ENCODE results near the gene NHSL1. TPM values are rescaled to one million over a fixed set of nuclear protein-coding genes. Genes with fewer than 3 reads are reported as not detected.

The NHSL1 gene
- total RNA-seq, 1 donor from 2014 or later: 1.5 TPM

DNA sequence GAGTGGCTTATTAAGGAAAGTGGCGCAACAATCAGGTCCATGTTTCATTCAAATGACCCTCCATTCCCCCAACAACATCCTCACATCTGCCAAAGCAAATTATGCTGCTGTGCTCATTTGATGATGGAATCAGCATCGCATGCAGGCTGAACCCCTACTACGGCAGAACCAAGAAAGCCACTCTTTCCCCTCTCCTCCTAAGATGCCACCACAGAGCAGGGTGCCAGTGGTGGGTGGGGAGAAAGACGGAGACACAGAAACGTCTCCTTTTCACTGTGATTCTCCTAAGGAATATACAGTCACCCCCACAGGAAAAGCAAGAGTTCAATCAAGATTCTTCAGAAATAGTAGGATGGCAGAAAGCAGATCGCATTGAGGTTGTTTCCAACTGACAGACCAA lies 78.2 kb downstream of the NHSL1 start:
- no peak overlapping the region for H3K4me3 Mint-ChIP-seq (ENCODE audit: low read depth)
- DNase-seq (ENCODE audit: low spot score): no peak
- no peaks in the 10 kb centered on the region for H3K27me3 Mint-ChIP-seq (ENCODE audit: low read depth)
- H3K4me1 Mint-ChIP-seq (ENCODE audit: low read depth): peaks cover 6% of the 10 kb centered on the region
- intact Hi-C loops (cut with micrococcal nuclease): no loop called here
- H3K9me3 Mint-ChIP-seq: no peaks in the 10 kb centered on the region
- H3K27ac Mint-ChIP-seq: no peak overlapping the region
- peaks cover 13% of the 10 kb centered on the region for H3K36me3 Mint-ChIP-seq (ENCODE audit: low read depth)

DNA sequence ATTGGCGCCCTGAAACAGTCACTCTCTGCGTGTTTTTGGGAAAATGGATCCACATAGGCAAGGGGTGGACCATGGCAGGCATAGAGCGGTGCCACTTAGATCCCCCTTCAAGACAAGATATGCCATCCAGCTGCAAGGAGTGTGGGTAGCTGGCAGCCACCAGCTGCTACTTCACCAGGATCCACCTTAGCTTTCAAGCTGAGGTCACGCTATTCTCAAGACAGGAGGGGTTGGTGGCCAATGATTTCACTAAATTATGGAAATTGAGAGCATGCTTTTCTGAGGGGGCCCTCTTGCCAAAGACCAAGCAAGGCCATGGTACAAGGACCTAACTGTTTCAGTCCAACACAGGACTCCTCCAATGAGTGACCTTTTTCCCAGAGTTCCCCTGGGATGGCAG lies 78.9 kb downstream of the NHSL1 start:
- no peak overlapping the region for H3K4me3 Mint-ChIP-seq (ENCODE audit: low read depth)
- peaks cover 6% of the 10 kb centered on the region for H3K4me1 Mint-ChIP-seq (ENCODE audit: low read depth)
- H3K36me3 Mint-ChIP-seq (ENCODE audit: low read depth): peaks cover 13% of the 10 kb centered on the region
- no peaks in the 10 kb centered on the region for H3K9me3 Mint-ChIP-seq
- intact Hi-C loops (cut with micrococcal nuclease): no loop called here
- no peaks in the 10 kb centered on the region for H3K27me3 Mint-ChIP-seq (ENCODE audit: low read depth)
- no peak for DNase-seq (ENCODE audit: low spot score)
- H3K27ac Mint-ChIP-seq: no peak overlapping the region

DNA sequence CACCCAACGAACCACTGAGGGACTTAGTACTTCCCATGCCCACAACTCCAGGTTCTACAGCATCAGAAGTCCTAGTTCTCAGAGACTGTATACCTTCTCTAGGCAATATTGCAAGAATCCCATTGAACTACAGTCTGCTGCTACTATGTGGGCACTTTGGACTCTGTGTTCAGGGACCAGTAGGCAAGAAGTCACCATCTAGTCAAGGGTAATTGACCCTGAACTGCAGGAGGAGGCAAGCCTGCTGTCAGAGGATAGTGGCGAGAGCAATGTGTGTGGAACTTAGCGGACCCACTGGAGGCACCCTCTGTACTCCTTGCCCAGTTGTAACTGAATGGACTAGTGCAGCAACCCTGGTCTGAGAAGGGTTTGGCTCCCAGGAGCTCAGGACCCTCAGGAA lies 79.5 kb downstream of the NHSL1 start:
- H3K4me1 Mint-ChIP-seq (ENCODE audit: low read depth): peaks cover 6% of the 10 kb centered on the region

DNA sequence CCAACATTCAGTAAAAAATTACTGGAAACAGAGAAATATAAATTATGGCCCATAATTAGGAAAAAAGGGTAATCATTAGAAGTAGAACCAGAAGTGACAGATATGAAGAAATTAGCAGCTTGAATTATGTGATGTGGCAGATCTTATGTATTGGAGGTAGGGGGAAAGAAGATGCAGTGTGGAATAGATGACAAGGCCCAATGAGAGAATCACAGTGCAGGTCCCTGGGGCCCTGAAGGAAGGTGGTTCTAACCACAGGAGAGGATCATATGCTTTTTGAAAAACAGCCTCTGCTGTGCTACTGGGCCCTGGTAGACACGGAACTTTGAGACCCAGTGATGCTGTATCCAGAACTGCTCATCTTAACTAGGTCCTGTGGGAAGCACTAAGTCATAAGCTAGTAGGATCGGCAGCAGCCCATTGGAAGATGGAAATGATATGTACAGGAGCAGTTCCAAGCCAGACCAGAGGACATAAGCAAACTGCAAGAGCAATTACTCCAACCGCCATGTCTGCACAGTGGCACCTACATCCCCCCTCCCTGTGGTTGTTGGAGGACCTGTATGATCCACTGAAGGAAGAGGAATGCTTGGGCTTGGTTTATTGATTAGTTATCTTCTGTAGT lies 81.1 kb downstream of the NHSL1 start:
- H3K9me3 Mint-ChIP-seq: no peaks in the 10 kb centered on the region
- peaks cover 21% of the 10 kb centered on the region for H3K36me3 Mint-ChIP-seq (ENCODE audit: low read depth)
- peaks cover 4% of the 10 kb centered on the region for H3K4me1 Mint-ChIP-seq (ENCODE audit: low read depth)
- no peak overlapping the region for H3K27ac Mint-ChIP-seq
- H3K27me3 Mint-ChIP-seq (ENCODE audit: low read depth): no peaks in the 10 kb centered on the region
- intact Hi-C loops (cut with micrococcal nuclease): no loop called here
- no peak for DNase-seq (ENCODE audit: low spot score)
- H3K4me3 Mint-ChIP-seq (ENCODE audit: low read depth): no peak overlapping the region

More for the DNA sequence above, 79.5 kb downstream of the NHSL1 start:
- H3K27me3 Mint-ChIP-seq (ENCODE audit: low read depth): no peaks in the 10 kb centered on the region
- H3K9me3 Mint-ChIP-seq: no peaks in the 10 kb centered on the region
- H3K27ac Mint-ChIP-seq: no peak overlapping the region
- no peak for DNase-seq (ENCODE audit: low spot score)
- intact Hi-C loops (cut with micrococcal nuclease): no loop called here
- peaks cover 13% of the 10 kb centered on the region for H3K36me3 Mint-ChIP-seq (ENCODE audit: low read depth)
- no peak overlapping the region for H3K4me3 Mint-ChIP-seq (ENCODE audit: low read depth)

DNA sequence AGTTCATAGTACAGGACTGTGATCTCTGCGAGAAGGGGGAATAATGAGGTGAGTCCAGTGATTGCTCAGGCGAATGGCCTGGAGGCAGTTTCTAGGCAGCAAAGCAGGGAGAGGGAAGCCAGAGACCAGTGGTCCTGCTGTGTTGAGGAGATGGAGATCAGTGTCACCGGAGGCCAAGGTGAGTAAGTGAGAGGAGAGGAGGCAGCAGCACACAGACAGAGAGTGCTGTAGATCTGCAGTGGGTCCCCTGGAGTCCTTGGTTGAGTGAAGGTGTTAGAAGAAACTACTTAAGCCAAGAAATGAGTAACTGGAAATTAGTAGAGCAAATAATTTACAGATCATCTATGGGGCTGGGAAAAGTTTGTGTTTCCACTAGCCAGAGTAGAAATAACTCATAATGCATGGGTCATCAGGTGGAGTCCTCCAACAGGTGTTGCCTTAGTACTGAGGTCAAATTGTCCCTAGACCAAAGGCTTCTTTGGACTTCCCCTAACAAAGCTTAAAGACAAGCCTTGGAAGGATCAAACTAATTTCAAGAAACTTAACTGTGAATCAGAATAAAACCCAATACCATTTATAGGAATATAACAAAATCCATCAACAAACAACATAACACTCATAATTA lies 81.7 kb downstream of the NHSL1 start:
- H3K27me3 Mint-ChIP-seq (ENCODE audit: low read depth): no peaks in the 10 kb centered on the region
- no peak overlapping the region for H3K4me3 Mint-ChIP-seq (ENCODE audit: low read depth)
- H3K27ac Mint-ChIP-seq: no peak overlapping the region
- DNase-seq (ENCODE audit: low spot score): no peak
- intact Hi-C loops (cut with micrococcal nuclease): no loop called here
- H3K4me1 Mint-ChIP-seq (ENCODE audit: low read depth): peaks cover 2% of the 10 kb centered on the region
- no peaks in the 10 kb centered on the region for H3K9me3 Mint-ChIP-seq
- H3K36me3 Mint-ChIP-seq (ENCODE audit: low read depth): peaks cover 27% of the 10 kb centered on the region

DNA sequence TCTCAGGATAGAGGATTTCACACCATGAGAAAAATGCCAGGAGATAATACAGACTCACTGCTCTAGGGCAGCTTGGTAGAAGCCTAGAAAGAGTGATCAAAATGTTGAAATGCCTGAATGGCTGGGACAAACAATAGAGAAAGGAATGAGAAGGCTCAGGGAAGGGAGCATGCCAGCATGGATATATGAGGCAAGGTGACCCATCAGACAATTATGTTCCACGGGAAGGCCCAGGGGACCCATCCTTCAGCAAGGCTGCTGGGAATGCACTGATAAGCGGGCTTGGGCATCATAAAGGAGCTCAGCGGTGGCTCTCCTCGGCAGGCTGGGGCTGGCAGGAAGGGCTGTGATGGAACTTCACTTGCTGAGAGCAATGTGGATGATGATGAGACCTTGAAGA lies 83.1 kb downstream of the NHSL1 start:
- no peaks in the 10 kb centered on the region for H3K9me3 Mint-ChIP-seq
- H3K27ac Mint-ChIP-seq: no peak overlapping the region
- no peak for DNase-seq (ENCODE audit: low spot score)
- intact Hi-C loops (cut with micrococcal nuclease): no loop called here
- peaks cover 38% of the 10 kb centered on the region for H3K36me3 Mint-ChIP-seq (ENCODE audit: low read depth)
- no peak overlapping the region for H3K4me3 Mint-ChIP-seq (ENCODE audit: low read depth)
- no peaks in the 10 kb centered on the region for H3K27me3 Mint-ChIP-seq (ENCODE audit: low read depth)
- H3K4me1 Mint-ChIP-seq (ENCODE audit: low read depth): peaks cover 9% of the 10 kb centered on the region

DNA sequence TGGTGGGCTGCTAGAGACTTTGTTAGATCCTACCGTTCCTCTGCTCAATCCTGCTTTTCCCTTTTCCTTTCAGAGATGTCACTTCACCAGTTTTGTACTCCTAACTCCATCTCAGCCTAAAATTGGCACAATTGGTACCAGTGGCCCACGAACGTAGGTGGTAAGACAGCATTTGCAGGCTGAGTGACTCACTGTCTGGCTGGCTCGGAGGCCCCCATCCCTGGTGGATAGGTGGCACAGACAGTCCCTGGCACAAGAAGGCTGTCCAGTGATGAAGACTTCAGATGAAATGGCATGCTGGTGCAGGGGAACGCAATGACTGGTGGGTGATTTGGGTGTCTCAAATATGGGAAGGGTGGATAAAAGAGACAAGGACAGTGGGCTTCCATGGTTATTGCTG lies 84.2 kb downstream of the NHSL1 start:
- Mint-ChIP-seq H3K36me3 (ENCODE audit: low read depth) (peaks cover 40% of the 10 kb centered on the region), H3K4me1 (ENCODE audit: low read depth) (peaks cover 14% of the 10 kb centered on the region), H3K9me3 (no peaks in the 10 kb centered on the region), H3K27me3 (ENCODE audit: low read depth) (no peaks in the 10 kb centered on the region), H3K27ac (no peak overlapping the region), H3K4me3 (ENCODE audit: low read depth) (no peak overlapping the region)
- no peak for DNase-seq (ENCODE audit: low spot score)
- intact Hi-C loops (cut with micrococcal nuclease): no loop called here

DNA sequence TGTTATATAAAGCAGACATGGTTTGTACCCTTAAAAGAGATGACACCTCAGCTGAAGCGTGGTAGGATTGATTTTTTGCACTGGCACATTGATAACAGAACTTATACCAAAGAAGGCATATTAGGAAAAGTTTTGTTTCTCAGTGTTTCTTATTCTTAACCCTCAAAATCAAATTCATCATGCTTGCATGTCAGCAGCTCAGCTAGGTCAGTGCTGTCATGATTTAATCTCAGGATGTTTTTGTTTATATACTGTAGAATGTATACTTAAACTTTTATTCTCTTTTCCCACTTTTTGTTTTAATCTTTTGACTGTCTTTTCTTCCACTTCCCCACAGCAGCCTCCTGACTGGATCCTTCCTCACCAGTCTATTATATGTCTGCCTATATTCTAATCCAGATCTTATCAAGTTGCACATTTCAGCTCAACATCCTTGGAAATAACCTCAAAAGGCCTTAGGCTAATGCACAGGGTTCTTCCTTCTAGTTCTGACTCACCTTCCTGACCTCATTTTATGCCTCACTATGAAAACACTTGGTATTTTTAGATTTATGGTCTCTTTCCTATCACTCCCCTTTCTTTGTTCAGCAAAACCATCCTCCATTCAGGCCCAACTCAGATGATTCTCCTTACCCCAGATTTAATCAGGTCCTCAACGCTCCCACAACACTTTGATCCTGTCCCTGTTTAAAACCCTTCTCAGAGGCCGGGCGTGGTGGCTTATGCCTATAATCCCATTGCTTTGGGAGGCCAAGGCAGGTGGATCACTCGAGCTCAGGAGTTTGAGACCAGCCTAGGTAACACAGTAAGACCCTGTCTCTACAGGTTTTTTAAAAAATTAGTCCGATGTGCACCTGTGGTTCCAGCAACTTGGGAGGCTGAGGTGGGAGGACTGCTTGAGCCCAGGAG lies 88.1 kb downstream of the NHSL1 start:
- peak overlapping the region; percentile 74 for H3K27ac Mint-ChIP-seq
- intact Hi-C loops (cut with micrococcal nuclease): loop anchor here (1.0 kb wide), 1 partner anchor 44 kb away; no protein-coding TSS in a partner anchor
- H3K9me3 Mint-ChIP-seq: no peaks in the 10 kb centered on the region
- H3K4me3 Mint-ChIP-seq (ENCODE audit: low read depth): no peak overlapping the region
- H3K36me3 Mint-ChIP-seq (ENCODE audit: low read depth): peaks cover 61% of the 10 kb centered on the region
- H3K4me1 Mint-ChIP-seq (ENCODE audit: low read depth): peaks cover 17% of the 10 kb centered on the region
- no peaks in the 10 kb centered on the region for H3K27me3 Mint-ChIP-seq (ENCODE audit: low read depth)
- DNase-seq (ENCODE audit: low spot score): no peak

DNA sequence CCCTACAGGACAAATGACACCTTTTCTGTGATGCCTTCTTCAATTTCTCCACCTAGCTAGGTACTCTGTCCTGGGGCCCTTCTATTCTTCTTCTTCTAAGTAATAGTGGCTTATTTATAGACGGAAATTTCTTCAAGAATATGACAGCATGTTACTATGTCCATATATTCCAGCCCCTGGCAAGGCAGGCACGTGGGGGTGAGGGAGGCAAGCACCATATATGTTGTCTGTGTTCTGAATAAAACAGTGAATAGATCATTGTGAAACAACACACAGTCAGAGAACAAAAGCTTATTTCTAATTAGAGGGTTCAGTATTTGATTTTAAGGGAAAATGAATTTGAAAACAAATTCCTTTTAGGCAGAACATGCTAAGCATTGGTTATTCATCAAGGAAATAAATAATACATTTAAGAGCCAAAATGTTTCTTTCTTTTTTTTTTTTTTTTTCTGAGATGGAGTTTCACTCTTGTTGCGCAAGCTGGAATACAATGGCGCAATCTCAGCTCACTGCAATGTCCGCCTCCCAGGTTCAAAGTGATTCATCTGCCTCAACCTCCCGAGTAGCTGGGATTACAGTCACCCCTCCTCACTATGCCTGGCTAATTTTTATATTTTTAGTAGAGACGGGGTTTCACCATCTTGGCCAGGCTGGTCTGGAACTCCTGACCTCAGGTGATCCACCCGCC lies 89.1 kb downstream of the NHSL1 start:
- intact Hi-C loops (cut with micrococcal nuclease): no loop called here
- H3K27ac Mint-ChIP-seq: no peak overlapping the region
- H3K9me3 Mint-ChIP-seq: no peaks in the 10 kb centered on the region
- no peaks in the 10 kb centered on the region for H3K27me3 Mint-ChIP-seq (ENCODE audit: low read depth)
- H3K4me3 Mint-ChIP-seq (ENCODE audit: low read depth): no peak overlapping the region
- H3K36me3 Mint-ChIP-seq (ENCODE audit: low read depth): peaks cover 64% of the 10 kb centered on the region
- peaks cover 24% of the 10 kb centered on the region for H3K4me1 Mint-ChIP-seq (ENCODE audit: low read depth)
- no peak for DNase-seq (ENCODE audit: low spot score)

DNA sequence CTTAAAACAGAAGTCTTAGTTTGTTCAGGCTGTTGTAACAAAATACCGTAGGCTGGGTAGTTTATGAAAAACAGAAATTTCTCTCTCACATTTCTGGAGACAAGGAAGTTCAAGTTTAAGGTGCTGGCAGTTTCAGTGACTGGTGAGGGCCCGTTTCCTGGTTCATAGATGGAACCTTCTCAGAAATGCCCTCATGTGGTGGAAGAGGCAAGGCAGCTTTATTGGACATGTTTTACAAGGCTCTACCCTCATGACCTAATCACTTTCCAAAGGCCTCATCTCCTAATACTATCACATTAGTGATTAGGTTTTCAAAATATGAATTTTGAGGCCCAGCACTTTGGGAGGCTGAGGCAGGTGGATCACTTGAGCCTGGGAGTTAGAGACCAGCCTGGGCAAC lies 92.9 kb downstream of the NHSL1 start:
- no peak overlapping the region for H3K4me3 Mint-ChIP-seq (ENCODE audit: low read depth)
- peaks cover 42% of the 10 kb centered on the region for H3K36me3 Mint-ChIP-seq (ENCODE audit: low read depth)
- peaks cover 12% of the 10 kb centered on the region for H3K27me3 Mint-ChIP-seq (ENCODE audit: low read depth)
- intact Hi-C loops (cut with micrococcal nuclease): loop anchor here (10.0 kb wide), 2 partner anchors 292 to 368 kb away; partner anchors contain the start of gene CCDC28A
- no peak overlapping the region for H3K27ac Mint-ChIP-seq
- no peak for DNase-seq (ENCODE audit: low spot score)
- no peaks in the 10 kb centered on the region for H3K9me3 Mint-ChIP-seq
- H3K4me1 Mint-ChIP-seq (ENCODE audit: low read depth): peaks cover 27% of the 10 kb centered on the region

DNA sequence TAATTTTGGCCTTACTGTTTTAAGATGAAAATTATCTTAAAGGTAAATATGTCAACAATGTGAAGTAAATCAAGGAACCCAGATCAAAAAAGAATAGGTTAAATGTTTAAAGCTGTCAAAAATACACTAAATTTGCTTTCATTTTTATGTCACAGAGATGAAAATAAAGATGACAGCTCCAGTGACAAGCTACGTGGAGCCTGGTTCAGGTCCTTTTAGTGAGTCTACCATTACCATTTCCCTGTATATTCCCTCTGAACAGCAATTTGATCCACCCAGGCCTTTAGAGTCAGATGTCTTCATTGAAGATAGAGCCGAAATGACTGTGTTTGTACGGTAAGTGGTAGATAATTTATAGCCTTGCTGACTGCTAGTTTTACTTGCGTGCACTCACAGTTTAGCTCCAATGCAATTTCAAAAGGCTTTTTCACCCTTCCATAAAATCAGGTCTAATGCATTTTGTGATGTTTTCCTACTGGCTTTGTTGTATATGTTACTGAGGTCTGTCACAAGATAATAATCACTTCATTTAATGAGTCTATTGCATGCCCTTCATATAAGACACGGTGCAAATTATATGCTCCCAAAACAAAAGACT lies 93.4 kb downstream of the NHSL1 start:
- no peak overlapping the region for H3K4me3 Mint-ChIP-seq (ENCODE audit: low read depth)
- intact Hi-C loops (cut with micrococcal nuclease): loop anchor here (10.0 kb wide), 2 partner anchors 291 to 369 kb away; partner anchors contain the start of gene CCDC28A
- peaks cover 38% of the 10 kb centered on the region for H3K36me3 Mint-ChIP-seq (ENCODE audit: low read depth)
- H3K27ac Mint-ChIP-seq: no peak overlapping the region
- no peak for DNase-seq (ENCODE audit: low spot score)
- H3K27me3 Mint-ChIP-seq (ENCODE audit: low read depth): peaks cover 13% of the 10 kb centered on the region
- H3K4me1 Mint-ChIP-seq (ENCODE audit: low read depth): peaks cover 23% of the 10 kb centered on the region
- H3K9me3 Mint-ChIP-seq: no peaks in the 10 kb centered on the region

DNA sequence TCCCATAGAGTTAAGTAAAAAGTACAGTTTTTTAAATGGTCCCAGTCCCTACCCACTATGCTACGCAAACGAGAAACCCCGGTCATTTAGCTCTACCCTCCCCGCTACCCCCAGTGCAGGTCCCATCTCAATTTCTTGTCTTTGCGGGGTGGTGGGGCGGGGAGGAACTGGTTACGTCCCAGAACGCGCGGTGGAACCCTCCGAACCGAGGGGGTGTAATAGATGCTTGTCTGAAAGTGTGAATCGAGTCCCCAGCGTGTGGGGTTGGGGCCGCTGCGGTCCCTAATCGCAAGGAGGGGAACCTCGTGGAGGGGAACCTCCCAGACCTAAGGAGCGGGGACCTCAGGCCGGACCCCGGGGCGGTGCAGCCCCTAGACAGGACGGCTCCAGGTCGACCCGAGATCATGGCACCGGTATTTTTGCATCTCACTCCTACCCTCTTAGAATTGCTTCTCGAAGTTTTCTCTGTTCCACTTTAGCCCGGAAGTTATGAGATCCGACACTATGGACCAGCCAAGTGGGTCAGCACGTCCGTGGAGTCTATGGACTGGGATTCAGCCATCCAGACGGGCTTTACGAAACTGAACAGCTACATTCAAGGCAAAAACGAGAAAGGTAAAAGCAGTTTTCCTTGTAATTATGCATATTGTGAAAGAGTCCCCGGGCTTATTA lies 94.5 kb downstream of the NHSL1 start:
- Mint-ChIP-seq H3K4me3 (ENCODE audit: low read depth) (peak overlapping the region; percentile 77), H3K36me3 (ENCODE audit: low read depth) (peaks cover 34% of the 10 kb centered on the region), H3K27me3 (ENCODE audit: low read depth) (peaks cover 13% of the 10 kb centered on the region), H3K4me1 (ENCODE audit: low read depth) (peaks cover 20% of the 10 kb centered on the region), H3K27ac (peak overlapping the region; percentile 26), H3K9me3 (no peaks in the 10 kb centered on the region)
- intact Hi-C loops (cut with micrococcal nuclease): loop anchor here (10.0 kb wide), 2 partner anchors 290 to 370 kb away; partner anchors contain the start of gene CCDC28A
- DNase-seq (ENCODE audit: low spot score): no peak
